Glutamatergic neuron (in vitro differentiated cells): ENCODE data around the gene ZBTB16. TPM values are rescaled to one million over a fixed set of nuclear protein-coding genes. Genes with fewer than 3 reads are reported as not detected.

ENCODE experiments used
- DNase-seq: peaks from one replicate; pipeline ENCODE4 v3.0.0; 2022
- H3K27ac Mint-ChIP-seq: one replicate; pipeline ENCODE4 v1.8.0; 2020; ENCODE audit warnings: mild to moderate bottlenecking, mixed read lengths, inconsistent platforms; ENCODE audit not compliant: unreplicated experiment
- H3K27me3 Mint-ChIP-seq: one replicate; pipeline ENCODE4 v1.8.0; 2020; ENCODE audit warnings: mild to moderate bottlenecking, moderate library complexity, mixed read lengths, inconsistent platforms; ENCODE audit not compliant: unreplicated experiment
- H3K36me3 Mint-ChIP-seq: one replicate; pipeline ENCODE4 v1.8.0; 2020; ENCODE audit warnings: mild to moderate bottlenecking, mixed read lengths, inconsistent platforms; ENCODE audit not compliant: unreplicated experiment
- H3K4me1 Mint-ChIP-seq: one replicate; pipeline ENCODE4 v1.8.0; 2020; ENCODE audit warnings: mild to moderate bottlenecking, low read depth, mixed read lengths, inconsistent platforms; ENCODE audit not compliant: unreplicated experiment
- H3K4me3 Mint-ChIP-seq: one replicate; pipeline ENCODE4 v1.8.0; 2020; ENCODE audit warnings: mild to moderate bottlenecking, mixed read lengths, inconsistent platforms; ENCODE audit not compliant: unreplicated experiment
- H3K9me3 Mint-ChIP-seq: one replicate; pipeline ENCODE4 v1.8.0; 2020; ENCODE audit warnings: mild to moderate bottlenecking, moderate library complexity, mixed read lengths, inconsistent platforms; ENCODE audit not compliant: unreplicated experiment
- total RNA-seq: library from RNA; stranded (reverse); fragmentation: NEBNext Ultra II Directional; extraction: Animal tissue kit (Norgen Biotek cat#: 25700); gene quantifications from one replicate; pipeline ENCODE4 v1.2.1, GENCODE V29; 2021; ENCODE audit not compliant: unreplicated experiment
- TF ChIP-seq, protein P1 (sequence below): fragments of 200-600 bp; sonication (generic); IDR thresholded peaks from one replicate; pipeline ENCODE4 v1.5.0; 2021; ENCODE audit not compliant: partially characterized antibody, unreplicated experiment

The ZBTB16 gene
- total RNA-seq, 1 donor from 2014 or later = 9.0 TPM

DNA sequence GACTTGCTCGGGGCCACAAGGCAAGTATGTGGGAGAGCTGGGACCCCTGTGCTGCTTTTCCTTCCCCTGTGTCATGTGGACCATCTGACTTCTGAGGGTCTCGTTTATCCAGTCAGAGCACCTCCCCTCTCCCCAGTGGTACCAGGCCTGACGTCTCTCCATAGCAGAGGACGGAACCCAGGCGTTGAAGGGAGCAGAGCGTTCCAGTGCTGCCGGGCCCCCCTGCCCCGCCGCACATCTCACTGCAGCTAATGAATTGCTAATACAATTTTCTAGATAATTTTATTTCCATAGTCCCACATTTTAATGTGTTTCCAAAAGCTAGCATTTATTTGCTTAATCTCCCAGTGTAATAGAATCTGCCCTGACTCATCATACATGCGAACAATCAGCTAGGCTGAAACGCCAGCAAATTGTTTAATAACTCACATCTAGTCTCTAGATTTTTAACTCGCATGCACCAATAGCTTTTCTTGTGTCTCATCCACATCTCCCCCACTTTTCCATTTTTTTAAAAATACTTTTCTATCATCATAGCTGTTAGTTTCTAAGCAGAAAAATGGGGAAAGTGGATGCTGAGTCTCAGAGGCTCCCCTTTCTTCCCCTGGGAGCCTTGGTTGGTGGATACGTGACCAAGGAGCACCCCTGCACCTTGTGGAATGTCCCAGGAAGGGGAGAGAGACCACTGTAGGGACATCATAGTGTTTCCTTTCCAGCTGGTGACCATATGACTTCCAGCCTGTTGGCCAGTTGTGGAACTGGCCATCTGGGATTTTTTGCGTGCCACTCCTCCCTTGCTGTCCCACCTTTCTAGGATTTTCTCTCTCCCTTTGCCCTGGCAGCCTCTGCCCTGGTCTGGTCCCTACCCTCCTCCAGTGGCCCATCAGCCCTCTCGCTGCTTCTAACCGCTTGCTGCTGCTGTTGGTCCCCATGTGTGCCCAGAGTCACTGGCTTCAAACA, 178.1 kb downstream of the ZBTB16 start:
- H3K36me3 Mint-ChIP-seq = no peaks in the 10 kb centered on the region
- peaks cover 4% of the 10 kb centered on the region for H3K9me3 Mint-ChIP-seq
- TF ChIP-seq, protein P1, sequence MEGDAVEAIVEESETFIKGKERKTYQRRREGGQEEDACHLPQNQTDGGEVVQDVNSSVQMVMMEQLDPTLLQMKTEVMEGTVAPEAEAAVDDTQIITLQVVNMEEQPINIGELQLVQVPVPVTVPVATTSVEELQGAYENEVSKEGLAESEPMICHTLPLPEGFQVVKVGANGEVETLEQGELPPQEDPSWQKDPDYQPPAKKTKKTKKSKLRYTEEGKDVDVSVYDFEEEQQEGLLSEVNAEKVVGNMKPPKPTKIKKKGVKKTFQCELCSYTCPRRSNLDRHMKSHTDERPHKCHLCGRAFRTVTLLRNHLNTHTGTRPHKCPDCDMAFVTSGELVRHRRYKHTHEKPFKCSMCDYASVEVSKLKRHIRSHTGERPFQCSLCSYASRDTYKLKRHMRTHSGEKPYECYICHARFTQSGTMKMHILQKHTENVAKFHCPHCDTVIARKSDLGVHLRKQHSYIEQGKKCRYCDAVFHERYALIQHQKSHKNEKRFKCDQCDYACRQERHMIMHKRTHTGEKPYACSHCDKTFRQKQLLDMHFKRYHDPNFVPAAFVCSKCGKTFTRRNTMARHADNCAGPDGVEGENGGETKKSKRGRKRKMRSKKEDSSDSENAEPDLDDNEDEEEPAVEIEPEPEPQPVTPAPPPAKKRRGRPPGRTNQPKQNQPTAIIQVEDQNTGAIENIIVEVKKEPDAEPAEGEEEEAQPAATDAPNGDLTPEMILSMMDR = peak; percentile 23
- H3K27me3 Mint-ChIP-seq = peaks cover 7% of the 10 kb centered on the region
- no peak for DNase-seq
- peaks cover 40% of the 10 kb centered on the region for H3K4me1 Mint-ChIP-seq
- peak overlapping the region; percentile 88 for H3K27ac Mint-ChIP-seq
- peak overlapping the region; percentile 70 for H3K4me3 Mint-ChIP-seq

DNA sequence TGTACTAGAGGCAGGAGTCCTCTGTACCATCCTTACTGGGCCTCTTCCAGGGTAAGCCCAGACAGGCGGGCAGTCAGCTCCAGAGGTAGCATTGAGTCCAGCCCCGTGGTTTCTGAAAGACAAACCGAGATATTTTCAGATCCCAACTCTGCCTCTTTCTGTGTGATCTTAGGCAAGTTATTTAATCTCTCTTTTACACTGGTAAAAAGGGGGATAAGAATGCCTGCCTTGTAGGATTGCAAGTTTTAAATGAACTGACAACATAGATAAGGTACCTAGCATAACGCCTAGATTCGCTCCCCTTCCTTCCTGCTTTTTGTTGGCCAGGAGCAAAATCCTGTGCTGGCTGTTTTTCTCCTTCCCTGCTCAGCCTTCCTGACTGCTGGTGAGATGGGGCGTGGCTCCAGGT, 180.2 kb downstream of the ZBTB16 start:
- Mint-ChIP-seq H3K4me1 (peaks cover 42% of the 10 kb centered on the region), H3K4me3 (no peak overlapping the region), H3K27me3 (peaks cover 7% of the 10 kb centered on the region), H3K27ac (no peak overlapping the region), H3K9me3 (peaks cover 6% of the 10 kb centered on the region), H3K36me3 (no peaks in the 10 kb centered on the region)
- no peak for DNase-seq
- TF ChIP-seq, protein P1 = no peak

DNA sequence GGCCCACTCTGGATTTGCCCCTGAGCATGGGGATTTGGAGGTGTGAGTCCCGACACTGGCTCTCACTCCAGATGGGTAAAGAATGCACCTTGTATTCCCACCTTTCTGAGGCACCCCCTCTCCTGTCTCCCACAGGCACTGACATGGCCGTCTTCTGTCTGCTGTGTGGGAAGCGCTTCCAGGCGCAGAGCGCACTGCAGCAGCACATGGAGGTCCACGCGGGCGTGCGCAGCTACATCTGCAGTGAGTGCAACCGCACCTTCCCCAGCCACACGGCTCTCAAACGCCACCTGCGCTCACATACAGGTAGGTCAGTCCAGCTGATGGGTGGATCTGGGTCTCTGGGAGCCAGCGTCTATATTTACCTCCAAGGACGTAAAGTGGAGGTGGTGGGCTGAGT, 182.5 kb downstream of the ZBTB16 start:
- peaks cover 5% of the 10 kb centered on the region for H3K36me3 Mint-ChIP-seq
- peaks cover 11% of the 10 kb centered on the region for H3K9me3 Mint-ChIP-seq
- TF ChIP-seq, protein P1 = no peak

DNA sequence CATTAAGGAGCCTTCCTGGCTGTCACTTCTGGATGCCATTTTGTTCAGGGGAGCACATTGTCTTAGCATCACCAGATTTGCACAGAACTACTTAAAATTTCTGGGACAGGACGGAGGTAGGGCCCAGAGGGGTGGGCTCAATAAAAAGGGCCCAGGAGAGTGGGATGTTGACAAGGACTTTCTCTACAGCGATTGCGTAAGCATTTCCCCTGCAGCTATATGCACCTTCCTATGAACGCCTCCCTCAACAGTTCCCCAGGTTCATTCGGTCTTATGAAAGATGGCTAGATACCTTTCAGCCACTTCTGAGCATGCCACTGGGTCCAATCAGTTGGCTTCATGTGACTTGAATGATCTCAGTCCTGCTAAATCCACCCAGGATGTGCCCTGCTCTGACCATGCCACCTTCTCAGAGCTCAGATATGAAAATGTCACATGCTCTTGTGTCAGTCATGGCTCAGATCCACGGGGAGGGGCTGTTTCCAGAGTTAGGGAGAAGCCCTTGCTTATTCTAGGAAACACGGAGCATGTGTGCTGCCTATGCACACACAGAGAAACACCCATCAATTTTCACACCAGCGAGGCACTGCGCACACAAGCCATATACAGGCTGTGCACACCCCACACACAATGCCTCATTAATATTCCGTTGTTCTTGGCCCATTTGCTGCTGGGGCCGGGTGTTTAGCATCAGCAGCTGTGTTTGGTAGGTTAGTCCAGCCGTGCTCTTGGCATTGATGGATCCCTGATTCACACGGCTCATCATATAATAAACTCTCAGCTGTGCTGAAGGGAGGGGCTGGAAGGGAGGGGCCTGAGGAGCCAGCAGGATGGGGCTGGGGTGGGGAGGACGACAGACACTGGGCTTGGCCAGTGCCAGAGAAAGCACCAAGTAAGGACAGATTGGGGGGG, 184.2 kb downstream of the ZBTB16 start:
- Mint-ChIP-seq H3K4me1 (peaks cover 33% of the 10 kb centered on the region), H3K9me3 (peaks cover 12% of the 10 kb centered on the region), H3K36me3 (peaks cover 5% of the 10 kb centered on the region), H3K27ac (peak overlapping the region; percentile 46), H3K4me3 (no peak overlapping the region), H3K27me3 (no peaks in the 10 kb centered on the region)
- peak; percentile 53 for DNase-seq
- TF ChIP-seq, protein P1 = no peak

More for the DNA sequence above, 182.5 kb downstream of the ZBTB16 start:
- Mint-ChIP-seq H3K27me3 (peaks cover 7% of the 10 kb centered on the region), H3K4me1 (peaks cover 40% of the 10 kb centered on the region), H3K27ac (no peak overlapping the region), H3K4me3 (no peak overlapping the region)
- DNase-seq = no peak
